A549 (cell line): ENCODE measurements around the gene REEP3. TPM values are rescaled to one million over a fixed set of nuclear protein-coding genes. Genes with fewer than 3 reads are reported as not detected.

Experiments
- ATAC-seq, 2 experiments: fragments of 200-7000 bp in 1 of 2; fragments of >200 bp in 1 of 2; cut with Nextera tagmentation in 1 of 2; cut with Tn5 transposase in 1 of 2; 3 replicates each; pipeline versions ENCODE4 v1.8.0 to v1.9.1; 2018 to 2020; ENCODE audit warnings: mild to moderate bottlenecking in 1 of 2, moderate library complexity in 1 of 2
- CTCF ChIA-PET: fragments of 300-600 bp; sonication (Branson Sonifier 250); formaldehyde crosslinking; extraction: SDS; loops from one replicate; lab custom pipeline; 2021; ENCODE audit warnings: antibody characterized with exemption, inconsistent platforms; lab: Yijun Ruan, JAX
- POLR2A ChIA-PET: fragments of 350-600 bp; formaldehyde crosslinking; extraction: SDS; loops from one replicate; lab custom pipeline; 2021; ENCODE audit warnings: antibody characterized with exemption, inconsistent platforms; lab: Yijun Ruan, JAX
- DNase-seq, 2 experiments: peaks; one replicate each; pipeline versions ENCODE4 v3.0.0 to v3.0.0-alpha.2; 2011 to 2016; ENCODE audit warnings: low read depth in 1 of 2, low spot score in 1 of 2
- FAIRE-seq: peaks from 2 replicates; lab custom pipeline; 2011; peaks lifted over from hg19 to GRCh38; lab: Jason Lieb, UNC
- H3K27ac ChIP-seq, 2 experiments: fragments of >200 bp; sonication (Bioruptor Twin); formaldehyde crosslinking; 3 replicates each; pipeline ENCODE4 v1.5.1; 2016 to 2017
- H3K4me1 ChIP-seq: fragments of >200 bp; sonication (Bioruptor Twin); formaldehyde crosslinking; 3 replicates; pipeline ENCODE4 v1.6.1; 2016
- H3K4me2 ChIP-seq: fragments of >200 bp; sonication (Bioruptor Twin); formaldehyde crosslinking; 3 replicates; pipeline ENCODE4 v1.6.1; 2016
- H3K4me3 ChIP-seq: fragments of >200 bp; sonication (Bioruptor Twin); formaldehyde crosslinking; 3 replicates; pipeline ENCODE4 v1.5.1; 2016
- H3K9me3 ChIP-seq: fragments of >200 bp; sonication (Bioruptor Twin); formaldehyde crosslinking; 3 replicates; pipeline ENCODE4 v1.6.1; 2016
- CBX2 ChIP-seq: fragments of 200-600 bp; sonication (generic); IDR thresholded peaks from 2 replicates; pipeline ENCODE4 v1.6.1; 2016; ENCODE audit warnings: low read depth, mild to moderate bottlenecking, borderline replicate concordance
- CTCF ChIP-seq: fragments of >200 bp; sonication (Bioruptor Twin); formaldehyde crosslinking; IDR thresholded peaks from 3 replicates; pipeline ENCODE4 v1.5.1; 2016
- E2F6 ChIP-seq: IDR thresholded peaks from 2 replicates; pipeline ENCODE4 v1.6.1; 2012; ENCODE audit warnings: low read depth, borderline replicate concordance
- ESRRA ChIP-seq: fragments of 150-350 bp; IDR thresholded peaks from 2 replicates; pipeline ENCODE4 v1.6.1; 2014; ENCODE audit warnings: mild to moderate bottlenecking, low read length, borderline replicate concordance
- FOSB ChIP-seq: fragments of 250-450 bp; sonication (Bioruptor Pico); IDR thresholded peaks from 2 replicates; pipeline ENCODE4 v1.5.0; 2020; ENCODE audit warnings: mild to moderate bottlenecking, moderate library complexity
- FOXS1 ChIP-seq: fragments of 250-450 bp; sonication (Bioruptor Pico); IDR thresholded peaks from 2 replicates; pipeline ENCODE4 v1.5.0; 2020; ENCODE audit warnings: mild to moderate bottlenecking, moderate library complexity
- GATA3 ChIP-seq: IDR thresholded peaks from 2 replicates; pipeline ENCODE4 v1.6.1; 2012; ENCODE audit warnings: borderline replicate concordance
- HES2 ChIP-seq: fragments of >200 bp; sonication (Bioruptor Twin); formaldehyde crosslinking; IDR thresholded peaks from 2 replicates; pipeline ENCODE4 v1.6.1; 2016
- HEYL ChIP-seq: fragments of 250-450 bp; sonication (Bioruptor Pico); IDR thresholded peaks from 2 replicates; pipeline ENCODE4 v1.8.0; 2021; ENCODE audit warnings: mild to moderate bottlenecking, moderate library complexity
- HMGXB4 ChIP-seq: fragments of 250-450 bp; sonication (Bioruptor Pico); IDR thresholded peaks from 2 replicates; pipeline ENCODE4 v1.5.0; 2021; ENCODE audit warnings: mild to moderate bottlenecking, moderate library complexity, borderline replicate concordance
- HOXA7 ChIP-seq: fragments of 250-450 bp; sonication (Bioruptor Pico); IDR thresholded peaks from 2 replicates; pipeline ENCODE4 v1.5.0; 2020; ENCODE audit warnings: mild to moderate bottlenecking, moderate library complexity
- HOXB13 ChIP-seq: fragments of 250-450 bp; sonication (Bioruptor Pico); IDR thresholded peaks from 2 replicates; pipeline ENCODE4 v1.5.0; 2020; ENCODE audit warnings: low read depth, mild to moderate bottlenecking, moderate library complexity
- MAX ChIP-seq: IDR thresholded peaks from 2 replicates; pipeline ENCODE4 v1.6.1; 2012
- MYC ChIP-seq: IDR thresholded peaks from 2 replicates; pipeline ENCODE4 v1.6.1; 2012; ENCODE audit warnings: mild to moderate bottlenecking, inconsistent platforms, low read length, improper control_type of control experiment, borderline replicate concordance
- NPAS2 ChIP-seq: fragments of 250-450 bp; sonication (Bioruptor Pico); IDR thresholded peaks from 2 replicates; pipeline ENCODE4 v1.8.0; 2022; ENCODE audit warnings: mild to moderate bottlenecking, moderate library complexity, borderline replicate concordance
- NR3C1 ChIP-seq: fragments of >200 bp; sonication (Bioruptor Twin); formaldehyde crosslinking; IDR thresholded peaks from 3 replicates; pipeline ENCODE4 v1.6.1; 2017
- POLR2A ChIP-seq: IDR thresholded peaks from 2 replicates; pipeline ENCODE4 v1.6.1; 2012; ENCODE audit warnings: mild to moderate bottlenecking, low read length
- POLR2AphosphoS2 ChIP-seq: conservative IDR thresholded peaks from 2 replicates; pipeline ENCODE4 v1.6.1; 2012; ENCODE audit warnings: low read length, improper control_type of control experiment, inconsistent platforms
- RFX5 ChIP-seq: fragments of 450-650 bp; IDR thresholded peaks from 2 replicates; pipeline ENCODE4 v1.7.1; 2014; ENCODE audit warnings: antibody characterized with exemption, mild to moderate bottlenecking, moderate library complexity
- SMC3 ChIP-seq: fragments of >200 bp; sonication (Bioruptor Twin); formaldehyde crosslinking; IDR thresholded peaks from 3 replicates; pipeline ENCODE4 v1.6.1; 2018; ENCODE audit warnings: inconsistent platforms
- TFCP2L1 ChIP-seq: fragments of 250-450 bp; sonication (Bioruptor Pico); IDR thresholded peaks from 2 replicates; pipeline ENCODE4 v1.5.0; 2021; ENCODE audit warnings: mild to moderate bottlenecking
- TP53 ChIP-seq: fragments of 250-450 bp; sonication (Bioruptor Pico); IDR thresholded peaks from 2 replicates; pipeline ENCODE4 v1.5.0; 2021; ENCODE audit warnings: mild to moderate bottlenecking, moderate library complexity
- ZFP36 ChIP-seq: fragments of 450-650 bp; IDR thresholded peaks from 2 replicates; pipeline ENCODE4 v1.6.1; 2014; ENCODE audit warnings: borderline replicate concordance; ENCODE audit not compliant: partially characterized antibody
- WGBS: methylation state at CpG from one replicate; pipeline ENCODE4 v1.1.6; 2017; ENCODE audit errors: missing lambda C conversion rate; 5-methylcytosine and 5-hydroxymethylcytosine counted together
- polyA plus RNA-seq, 4 experiments: library from polyadenylated mRNA; depleted of rRNA in 3 of 4; stranded (reverse); fragments of >200 nt; fragmentation: RNase III in 1 of 4; extraction: RNeasy Plus Mini Kit Qiagen cat#74134 plus additional on column Dnase treatment in 1 of 4; gene quantifications; 2 replicates in 3 of 4; 3 replicates in 1 of 4; pipeline ENCODE4 v1.2.3, GENCODE V29; 2011 to 2017

REEP3 gene
- polyA plus RNA-seq, 2 of the 4 experiments (the other 2 are of a cell fraction), result 19.6 to 35.8 TPM

GRCh38 chr10:63595072-63595471 is 73.9 kb downstream of the REEP3 start:
- Histone ChIP-seq H3K4me1 (no peaks in the 10 kb centered on the region), H3K4me3 (no peak overlapping the region), H3K27ac (no peak overlapping the region)
- CTCF ChIA-PET, result interaction anchor here (1.2 to 1.8 kb wide), 2 partner anchors 17 to 126 kb away, joined by 4 read pairs; no protein-coding TSS in a partner anchor
- no peak; a peak in 1 of 6 replicates for ATAC-seq
- TF ChIP-seq ESRRA (no peak), GATA3 (no peak), FOXS1 (CRISPR knock-in tag) (no peak), CBX2 (no peak), FOSB (CRISPR knock-in tag) (no peak), POLR2A (no peak), CTCF (no peak), SMC3 (no peak), HOXA7 (no peak), RFX5 (no peak), POLR2AphosphoS2 (no peak), E2F6 (no peak), MYC (no peak), NPAS2 (CRISPR knock-in tag) (no peak), HEYL (CRISPR knock-in tag) (no peak), TFCP2L1 (no peak)
- TF ChIP-seq, all 56 proteins: peak for 0
- POLR2A ChIA-PET, result no interaction called here
- 81% methylated on average over 3 of the region's 3 CpGs for WGBS
- Histone ChIP-seq H3K9me3 (no peaks in the 10 kb centered on the region), H3K4me2 (no peak overlapping the region)
- FAIRE-seq (no peak), DNase-seq (no peak)

- ATAC-seq (no peak), FAIRE-seq (no peak)
- H3K4me3 ChIP-seq, result no peak overlapping the region
- H3K4me2 ChIP-seq, result no peak overlapping the region
- H3K9me3 ChIP-seq, result no peaks in the 10 kb centered on the region
- H3K27ac ChIP-seq, result no peak overlapping the region
- TF ChIP-seq HOXB13 (CRISPR knock-in tag) (no peak), ZFP36 (no peak), FOSB (CRISPR knock-in tag) (no peak), TP53 (CRISPR knock-in tag) (no peak), HMGXB4 (CRISPR knock-in tag) (no peak), MAX (no peak), NR3C1 (no peak), HES2 (no peak)
- TF ChIP-seq, all 56 proteins: peak for 0
- ChIA-PET POLR2A (no interaction called here), CTCF (interaction anchor here (1.1 to 1.8 kb wide), 2 partner anchors 19 to 54 kb away, joined by 3 to 4 read pairs; no protein-coding TSS in a partner anchor)
- WGBS, result 69% methylated on average over 4 of the region's 4 CpGs
- DNase-seq, result no peak
- no peaks in the 10 kb centered on the region for H3K4me1 ChIP-seq
Observed at GRCh38 chr10:63596924-63597323, 75.7 kb downstream of the REEP3 start.
